ENCODE data around the gene ECE2.

DNA sequence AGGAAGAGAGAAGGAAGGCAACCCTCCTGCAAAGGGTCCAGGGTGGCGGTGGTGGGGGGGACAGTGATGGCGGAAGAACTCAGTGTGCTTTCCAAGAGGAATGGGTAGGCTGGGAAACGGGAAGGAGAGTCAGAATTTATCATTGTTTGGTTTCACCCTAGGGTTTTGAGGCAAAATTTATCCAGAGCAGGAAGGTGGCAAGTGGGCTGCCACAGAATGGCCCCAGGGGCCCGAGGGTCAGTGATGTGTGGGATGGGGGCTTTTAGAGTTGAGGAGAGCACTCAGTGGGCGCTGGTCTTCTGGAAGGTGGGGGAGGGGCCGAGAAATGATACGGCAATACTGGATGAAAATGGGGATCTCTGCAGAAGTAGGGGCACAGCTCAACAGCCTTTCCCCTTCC, 62.2 kb downstream of the ECE2 start:
- TF ChIP-seq NR2C2 (IDR thresholded peaks at IDR 0.05; ENCODE audit: borderline replicate concordance, control insufficient read depth, insufficient read length, low read depth) (no peak), MXI1 (IDR thresholded peaks at IDR 0.05; ENCODE audit: low read depth, low read length) (no peak), RAD21 (IDR thresholded peaks at IDR 0.05; ENCODE audit: insufficient read depth, low read depth, low read length) (no peak), NFYB (IDR thresholded peaks at IDR 0.05; ENCODE audit: insufficient read depth, low read depth, low read length) (no peak), SMAD5 (IDR thresholded peaks at IDR 0.05; ENCODE audit: low read depth) (no peak), BRCA1 (IDR thresholded peaks at IDR 0.05; ENCODE audit: low read depth, low read length) (no peak), NFIC (IDR thresholded peaks at IDR 0.05; ENCODE audit: low read depth, low read length) (no peak)
- TF ChIP-seq, protein P1, sequence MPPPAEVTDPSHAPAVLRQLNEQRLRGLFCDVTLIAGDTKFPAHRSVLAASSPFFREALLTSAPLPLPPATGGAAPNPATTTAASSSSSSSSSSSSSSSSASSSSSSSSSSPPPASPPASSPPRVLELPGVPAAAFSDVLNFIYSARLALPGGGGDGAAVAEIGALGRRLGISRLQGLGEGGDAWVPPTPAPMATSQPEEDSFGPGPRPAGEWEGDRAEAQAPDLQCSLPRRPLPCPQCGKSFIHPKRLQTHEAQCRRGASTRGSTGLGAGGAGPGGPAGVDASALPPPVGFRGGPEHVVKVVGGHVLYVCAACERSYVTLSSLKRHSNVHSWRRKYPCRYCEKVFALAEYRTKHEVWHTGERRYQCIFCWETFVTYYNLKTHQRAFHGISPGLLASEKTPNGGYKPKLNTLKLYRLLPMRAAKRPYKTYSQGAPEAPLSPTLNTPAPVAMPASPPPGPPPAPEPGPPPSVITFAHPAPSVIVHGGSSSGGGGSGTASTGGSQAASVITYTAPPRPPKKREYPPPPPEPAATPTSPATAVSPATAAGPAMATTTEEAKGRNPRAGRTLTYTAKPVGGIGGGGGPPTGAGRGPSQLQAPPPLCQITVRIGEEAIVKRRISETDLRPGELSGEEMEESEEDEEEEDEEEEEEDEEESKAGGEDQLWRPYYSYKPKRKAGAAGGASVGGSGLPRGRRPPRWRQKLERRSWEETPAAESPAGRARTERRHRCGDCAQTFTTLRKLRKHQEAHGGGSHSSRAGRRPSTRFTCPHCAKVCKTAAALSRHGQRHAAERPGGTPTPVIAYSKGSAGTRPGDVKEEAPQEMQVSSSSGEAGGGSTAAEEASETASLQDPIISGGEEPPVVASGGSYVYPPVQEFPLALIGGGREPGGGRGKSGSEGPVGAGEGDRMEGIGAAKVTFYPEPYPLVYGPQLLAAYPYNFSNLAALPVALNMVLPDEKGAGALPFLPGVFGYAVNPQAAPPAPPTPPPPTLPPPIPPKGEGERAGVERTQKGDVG (CRISPR knock-in tag; IDR thresholded peaks at IDR 0.05), result no peak
- TF ChIP-seq, protein P2, sequence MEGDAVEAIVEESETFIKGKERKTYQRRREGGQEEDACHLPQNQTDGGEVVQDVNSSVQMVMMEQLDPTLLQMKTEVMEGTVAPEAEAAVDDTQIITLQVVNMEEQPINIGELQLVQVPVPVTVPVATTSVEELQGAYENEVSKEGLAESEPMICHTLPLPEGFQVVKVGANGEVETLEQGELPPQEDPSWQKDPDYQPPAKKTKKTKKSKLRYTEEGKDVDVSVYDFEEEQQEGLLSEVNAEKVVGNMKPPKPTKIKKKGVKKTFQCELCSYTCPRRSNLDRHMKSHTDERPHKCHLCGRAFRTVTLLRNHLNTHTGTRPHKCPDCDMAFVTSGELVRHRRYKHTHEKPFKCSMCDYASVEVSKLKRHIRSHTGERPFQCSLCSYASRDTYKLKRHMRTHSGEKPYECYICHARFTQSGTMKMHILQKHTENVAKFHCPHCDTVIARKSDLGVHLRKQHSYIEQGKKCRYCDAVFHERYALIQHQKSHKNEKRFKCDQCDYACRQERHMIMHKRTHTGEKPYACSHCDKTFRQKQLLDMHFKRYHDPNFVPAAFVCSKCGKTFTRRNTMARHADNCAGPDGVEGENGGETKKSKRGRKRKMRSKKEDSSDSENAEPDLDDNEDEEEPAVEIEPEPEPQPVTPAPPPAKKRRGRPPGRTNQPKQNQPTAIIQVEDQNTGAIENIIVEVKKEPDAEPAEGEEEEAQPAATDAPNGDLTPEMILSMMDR (IDR thresholded peaks at IDR 0.05 in 2 of 3, conservative IDR thresholded peaks at IDR 0.05 in 1 of 3; ENCODE audit: control insufficient read depth in 2 of 3, extremely low read depth in 1 of 3, insufficient read depth in 1 of 3, low read depth in 3 of 3, low read length in 3 of 3), result no peak
- TF ChIP-seq, protein P3, sequence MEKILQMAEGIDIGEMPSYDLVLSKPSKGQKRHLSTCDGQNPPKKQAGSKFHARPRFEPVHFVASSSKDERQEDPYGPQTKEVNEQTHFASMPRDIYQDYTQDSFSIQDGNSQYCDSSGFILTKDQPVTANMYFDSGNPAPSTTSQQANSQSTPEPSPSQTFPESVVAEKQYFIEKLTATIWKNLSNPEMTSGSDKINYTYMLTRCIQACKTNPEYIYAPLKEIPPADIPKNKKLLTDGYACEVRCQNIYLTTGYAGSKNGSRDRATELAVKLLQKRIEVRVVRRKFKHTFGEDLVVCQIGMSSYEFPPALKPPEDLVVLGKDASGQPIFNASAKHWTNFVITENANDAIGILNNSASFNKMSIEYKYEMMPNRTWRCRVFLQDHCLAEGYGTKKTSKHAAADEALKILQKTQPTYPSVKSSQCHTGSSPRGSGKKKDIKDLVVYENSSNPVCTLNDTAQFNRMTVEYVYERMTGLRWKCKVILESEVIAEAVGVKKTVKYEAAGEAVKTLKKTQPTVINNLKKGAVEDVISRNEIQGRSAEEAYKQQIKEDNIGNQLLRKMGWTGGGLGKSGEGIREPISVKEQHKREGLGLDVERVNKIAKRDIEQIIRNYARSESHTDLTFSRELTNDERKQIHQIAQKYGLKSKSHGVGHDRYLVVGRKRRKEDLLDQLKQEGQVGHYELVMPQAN (conservative IDR thresholded peaks at IDR 0.05), result no peak
